HEK293 (cell line): ENCODE measurements around the gene PPDPF.

ENCODE experiments used
- CTCF ChIA-PET: fragments of 350-600 bp; formaldehyde crosslinking; extraction: SDS; loops from one replicate; lab custom pipeline; 2021; ENCODE audit warnings: antibody characterized with exemption; lab: Yijun Ruan, JAX
- POLR2A ChIA-PET: fragments of 300-600 bp; formaldehyde crosslinking; extraction: SDS; loops from one replicate; lab custom pipeline; 2020; ENCODE audit warnings: antibody characterized with exemption, inconsistent platforms; lab: Yijun Ruan, JAX
- H3K27ac ChIP-seq: fragments of 200-500 bp; sonication (Bioruptor generic); 2 replicates; pipeline ENCODE4 v1.5.1; 2014; ENCODE audit warnings: low read depth, low read length, control low read depth, inconsistent platforms; ENCODE audit errors: extremely low read depth
- H3K36me3 ChIP-seq, 2 experiments: fragments of 200-500 bp in 1 of 2; sonication (Bioruptor generic) in 1 of 2; 1 replicate in 1 of 2; 2 replicates in 1 of 2; pipeline ENCODE4 v1.5.1; 2014 to 2017; ENCODE audit warnings: inconsistent platforms in 2 of 2, low read length in 2 of 2; ENCODE audit not compliant: control insufficient read depth in 2 of 2, insufficient read depth in 1 of 2
- H3K4me1 ChIP-seq: fragments of 200-500 bp; sonication (Bioruptor generic); 2 replicates; pipeline ENCODE4 v1.5.1; 2014; ENCODE audit warnings: mild to moderate bottlenecking, low read length, inconsistent platforms; ENCODE audit not compliant: control insufficient read depth, insufficient read depth
- H3K4me3 ChIP-seq: 2 replicates; pipeline ENCODE4 v1.5.1; 2011; ENCODE audit warnings: low read depth, mild to moderate bottlenecking, control low read depth, low read length, moderate library complexity
- H3K9me3 ChIP-seq: fragments of 200-500 bp; sonication (Bioruptor generic); 2 replicates; pipeline ENCODE4 v1.5.1; 2014; ENCODE audit warnings: low read depth, low read length, inconsistent platforms; ENCODE audit not compliant: control insufficient read depth, insufficient read depth
- CTCF ChIP-seq: fragments of 450-650 bp; formaldehyde crosslinking; IDR thresholded peaks from 2 replicates; pipeline ENCODE4 v1.5.1; 2016; ENCODE audit warnings: missing biosample characterization, missing genetic modification characterization
- GLIS1 ChIP-seq: fragments of 450-650 bp; formaldehyde crosslinking; IDR thresholded peaks from 2 replicates; pipeline ENCODE4 v1.5.1; 2016; ENCODE audit warnings: missing biosample characterization, missing genetic modification characterization
- GLIS2 ChIP-seq: fragments of 450-650 bp; formaldehyde crosslinking; IDR thresholded peaks from 2 replicates; pipeline ENCODE4 v1.5.1; 2016; ENCODE audit warnings: missing biosample characterization, missing genetic modification characterization
- KLF10 ChIP-seq: fragments of 450-650 bp; IDR thresholded peaks from 2 replicates; pipeline ENCODE4 v1.5.1; 2018; ENCODE audit warnings: missing biosample characterization, mild to moderate bottlenecking, missing genetic modification characterization
- KLF16 ChIP-seq: fragments of 450-650 bp; formaldehyde crosslinking; IDR thresholded peaks from 2 replicates; pipeline ENCODE4 v1.5.1; 2017; ENCODE audit warnings: missing biosample characterization, missing genetic modification characterization
- KLF8 ChIP-seq: fragments of 450-650 bp; formaldehyde crosslinking; IDR thresholded peaks from 2 replicates; pipeline ENCODE4 v1.5.1; 2016; ENCODE audit warnings: missing biosample characterization, missing genetic modification characterization
- PATZ1 ChIP-seq: fragments of 450-650 bp; formaldehyde crosslinking; IDR thresholded peaks from 2 replicates; pipeline ENCODE4 v1.5.1; 2016; ENCODE audit warnings: missing biosample characterization, missing genetic modification characterization
- PBX3 ChIP-seq: sonication (generic); formaldehyde crosslinking; IDR thresholded peaks from 2 replicates; pipeline ENCODE4 v1.8.1; 2022; ENCODE audit warnings: mild to moderate bottlenecking, moderate library complexity, missing genetic modification reagents
- REST ChIP-seq: fragments of 450-650 bp; formaldehyde crosslinking; IDR thresholded peaks from 2 replicates; pipeline ENCODE4 v1.5.1; 2016; ENCODE audit warnings: missing biosample characterization, missing genetic modification characterization
- SETDB1 ChIP-seq: IDR thresholded peaks from one replicate; pipeline ENCODE4 v1.6.1; 2017; ENCODE audit warnings: mild to moderate bottlenecking, low read length, moderate library complexity, mixed read lengths; ENCODE audit not compliant: insufficient read length
- ZBTB10 ChIP-seq: fragments of 450-650 bp; formaldehyde crosslinking; IDR thresholded peaks from 2 replicates; pipeline ENCODE4 v1.5.1; 2016; ENCODE audit warnings: missing biosample characterization, missing genetic modification characterization
- ZBTB17 ChIP-seq: fragments of 450-650 bp; formaldehyde crosslinking; IDR thresholded peaks from 2 replicates; pipeline ENCODE4 v1.5.1; 2016; ENCODE audit warnings: missing biosample characterization, missing genetic modification characterization
- ZBTB26 ChIP-seq: fragments of 450-650 bp; formaldehyde crosslinking; optimal IDR thresholded peaks from 2 replicates; pipeline ENCODE3; 2016; ENCODE audit warnings: missing biosample characterization, mild to moderate bottlenecking, missing genetic modification characterization
- ZBTB49 ChIP-seq: fragments of 450-650 bp; formaldehyde crosslinking; IDR thresholded peaks from 2 replicates; pipeline ENCODE4 v1.5.1; 2016; ENCODE audit warnings: missing biosample characterization, missing genetic modification characterization, low read depth
- ZBTB8A ChIP-seq: fragments of 450-650 bp; formaldehyde crosslinking; IDR thresholded peaks from 2 replicates; pipeline ENCODE4 v1.5.1; 2016; ENCODE audit warnings: missing biosample characterization, missing genetic modification characterization
- ZNF530 ChIP-seq: fragments of 450-650 bp; formaldehyde crosslinking; IDR thresholded peaks from 2 replicates; pipeline ENCODE4 v1.5.1; 2016; ENCODE audit warnings: low read depth, missing biosample characterization, missing genetic modification characterization
- ZNF658 ChIP-seq: fragments of 450-650 bp; formaldehyde crosslinking; IDR thresholded peaks from 2 replicates; pipeline ENCODE4; 2016; ENCODE audit warnings: missing biosample characterization, missing genetic modification characterization
- ZNF664 ChIP-seq: fragments of 450-650 bp; formaldehyde crosslinking; IDR thresholded peaks from 2 replicates; pipeline ENCODE4 v1.5.1; 2016; ENCODE audit warnings: missing biosample characterization, missing genetic modification characterization

The PPDPF gene

GRCh38 chr20:63498960-63499337 is 21.6 kb upstream of the PPDPF start, which contains the start of gene EEF1A2:
Gene EEF1A2 (minus strand): TSS chr20:63499083. CDS start chr20:63497763, 1,320 bp downstream.
- H3K36me3 ChIP-seq = peaks cover 0 to 32% of the 10 kb centered on the region in 2 experiments; a peak in 1 of 3 replicates
- CTCF ChIA-PET = no interaction called here
- no peaks in the 10 kb centered on the region for H3K4me1 ChIP-seq
- H3K27ac ChIP-seq = peak within 1 kb of the TSS; percentile 35; the same call in 1 of the 2 replicates
- H3K9me3 ChIP-seq = no peaks in the 10 kb centered on the region
- no peak for TF ChIP-seq ZBTB17 (tag by site-specific recombination)
- peak; percentile 73; the same call in 1 of the 2 replicates for TF ChIP-seq KLF10 (tag by site-specific recombination)
- TF ChIP-seq PBX3 (CRISPR knock-in tag) = 0 out of 2 replicates have a peak, but pooled peaks have one; percentile 41
- no peak for TF ChIP-seq ZNF530
- TF ChIP-seq ZNF658 (tag by site-specific recombination) = no peak
- TF ChIP-seq ZBTB26 (tag by site-specific recombination) = peak; percentile 43
- no peak for TF ChIP-seq REST (tag by site-specific recombination)
- TF ChIP-seq CTCF (tag by site-specific recombination) = no peak
- no peak for TF ChIP-seq SETDB1
- TF ChIP-seq GLIS1 (tag by site-specific recombination) = peak; percentile 24; the same call in 1 of the 2 replicates
- no peak for TF ChIP-seq ZBTB49 (tag by site-specific recombination)
- POLR2A ChIA-PET = no interaction called here
- H3K4me3 ChIP-seq = peak within 1 kb of the TSS; percentile 46

- H3K4me3 ChIP-seq = peak overlapping the region; percentile 46
- ChIA-PET CTCF (no interaction called here), POLR2A (no interaction called here)
- H3K9me3 ChIP-seq = no peaks in the 10 kb centered on the region
- H3K36me3 ChIP-seq = peaks cover 0 to 26% of the 10 kb centered on the region in 2 experiments; a peak in 1 of 3 replicates
- H3K4me1 ChIP-seq = no peaks in the 10 kb centered on the region
- H3K27ac ChIP-seq = no peak overlapping the region; the same call in 1 of the 2 replicates
- TF ChIP-seq KLF8 (tag by site-specific recombination) (peak; percentile 31; the same call in 1 of the 2 replicates), KLF10 (tag by site-specific recombination) (0 out of 2 replicates have a peak, but pooled peaks have one; percentile 0), PATZ1 (peak; percentile 41; the same call in 1 of the 2 replicates), KLF16 (0 out of 2 replicates have a peak, but pooled peaks have one; percentile 34), ZBTB8A (tag by site-specific recombination) (0 out of 2 replicates have a peak, but pooled peaks have one; percentile 34), ZNF664 (no peak), GLIS2 (tag by site-specific recombination) (peak; percentile 33), ZBTB10 (peak; percentile 33; the same call in 1 of the 2 replicates)
Measured at GRCh38 chr20:63499338-63499969, 21.1 kb upstream of the PPDPF start.
